HCT116 (cell line): ENCODE data around the gene NHLRC1. TPM values are rescaled to one million over a fixed set of nuclear protein-coding genes. Genes with fewer than 3 reads are reported as not detected.

Experiments
- ATAC-seq: fragments of 200-7000 bp; cut with Tn5 transposase; 2 replicates; pipeline ENCODE4 v1.9.1; 2020; ENCODE audit warnings: mild to moderate bottlenecking, moderate library complexity
- BruUV-seq: library from RNA; stranded (reverse); fragments of 400-500 nt; replicated peaks from 2 replicates; lab custom pipeline; 2021; lab: Mats Ljungman, UMichigan
- CTCF ChIA-PET: fragments of 300-600 bp; sonication (Branson Sonifier 250); formaldehyde crosslinking; loops from one replicate; lab custom pipeline; 2021; ENCODE audit warnings: antibody characterized with exemption; lab: Charles Lee
- POLR2A ChIA-PET: fragments of 300-600, 350-600 bp; sonication (Branson Sonifier 250); formaldehyde crosslinking; loops from one replicate; lab custom pipeline; 2021; ENCODE audit warnings: antibody characterized with exemption; lab: Charles Lee
- RAD21 ChIA-PET, 2 experiments: fragments of 300-600 bp; sonication (Branson Sonifier 250); formaldehyde crosslinking; loops; one replicate each; lab custom pipeline; 2023; ENCODE audit warnings: low total read pairs in 2 of 2; ENCODE audit not compliant: uncharacterized antibody in 2 of 2, unreplicated experiment in 2 of 2, low non-redundant PET in 1 of 2; lab: Charles Lee
- DNase-seq: peaks from one replicate; pipeline ENCODE4 v3.0.0-alpha.2; 2010; ENCODE audit warnings: low read depth, low spot score
- H2AFZ ChIP-seq: fragments of 200-600 bp; shearing (Covaris generic), sonication (generic); 2 replicates; pipeline ENCODE4 v1.6.1; 2017; ENCODE audit warnings: low read depth, mixed run types, mixed read lengths, antibody characterized with exemption, low read length; ENCODE audit not compliant: poor library complexity, severe bottlenecking
- H3K27ac ChIP-seq: 2 replicates; pipeline ENCODE4 v1.5.1; 2012; ENCODE audit warnings: low read depth, low read length
- H3K27me3 ChIP-seq: fragments of 200-600 bp; sonication (generic); 2 replicates; pipeline ENCODE4 v1.6.1; 2016; ENCODE audit warnings: mixed run types, low read length, mixed read lengths; ENCODE audit not compliant: insufficient read depth
- H3K36me3 ChIP-seq, 2 experiments: fragments of 200-500 bp in 1 of 2; fragments of 200-600 bp in 1 of 2; sonication (Bioruptor generic) in 1 of 2; sonication (generic) in 1 of 2; 2 replicates each; pipeline versions ENCODE4 v1.5.1 to v1.6.1; 2014 to 2016; ENCODE audit warnings: low read length in 2 of 2, inconsistent platforms in 1 of 2, mixed read lengths in 1 of 2, mixed run types in 1 of 2; ENCODE audit not compliant: insufficient read depth in 2 of 2, control insufficient read depth in 1 of 2
- H3K4me1 ChIP-seq, 2 experiments: fragments of 200-600 bp in 1 of 2; sonication (generic) in 1 of 2; 2 replicates each; pipeline versions ENCODE4 v1.5.1 to v1.6.1; 2012 to 2017; ENCODE audit warnings: low read length in 2 of 2, inconsistent platforms in 1 of 2, mild to moderate bottlenecking in 1 of 2, mixed read lengths in 1 of 2, mixed run types in 1 of 2, moderate library complexity in 1 of 2; ENCODE audit not compliant: insufficient read depth in 2 of 2, control insufficient read depth in 1 of 2
- H3K4me2 ChIP-seq: fragments of 200-600 bp; sonication (generic); 2 replicates; pipeline ENCODE4 v1.6.1; 2017; ENCODE audit warnings: mixed run types, low read length, mixed read lengths
- H3K4me3 ChIP-seq, 2 experiments: fragments of 200-600 bp in 1 of 2; sonication (generic) in 1 of 2; replicated peaks in 1 of 2; 2 replicates each; pipeline ENCODE4 v1.5.1; 2011 to 2016; ENCODE audit warnings: low read length in 2 of 2, control low read depth in 1 of 2, low read depth in 1 of 2, mild to moderate bottlenecking in 1 of 2, mixed read lengths in 1 of 2, mixed run types in 1 of 2
- H3K79me2 ChIP-seq: fragments of 200-600 bp; sonication (generic); 2 replicates; pipeline ENCODE4 v1.6.1; 2017; ENCODE audit warnings: mild to moderate bottlenecking, mixed run types, low read length, moderate library complexity, mixed read lengths; ENCODE audit not compliant: insufficient read depth
- H3K9ac ChIP-seq: fragments of 200-600 bp; sonication (generic); 2 replicates; pipeline ENCODE4 v1.6.1; 2016; ENCODE audit warnings: low read length, mixed read lengths
- H3K9me2 ChIP-seq: fragments of 200-600 bp; sonication (generic), shearing (Covaris generic); 2 replicates; pipeline ENCODE4 v1.6.1; 2017; ENCODE audit warnings: mixed run types, mild to moderate bottlenecking, moderate library complexity; ENCODE audit not compliant: insufficient read depth
- H3K9me3 ChIP-seq, 2 experiments: fragments of 200-500 bp in 1 of 2; fragments of 200-600 bp in 1 of 2; sonication (Bioruptor generic) in 1 of 2; sonication (generic) in 1 of 2; 2 replicates each; pipeline ENCODE4 v1.6.1; 2014 to 2017; ENCODE audit warnings: low read length in 2 of 2, mixed read lengths in 2 of 2, inconsistent platforms in 1 of 2, low read depth in 1 of 2, mild to moderate bottlenecking in 1 of 2, mixed run types in 1 of 2, moderate library complexity in 1 of 2; ENCODE audit not compliant: control insufficient read depth in 1 of 2, insufficient read depth in 1 of 2
- H4K20me1 ChIP-seq: fragments of 200-600 bp; sonication (generic), shearing (Covaris generic); 2 replicates; pipeline ENCODE4 v1.6.1; 2017; ENCODE audit warnings: mixed run types, mild to moderate bottlenecking, moderate library complexity; ENCODE audit not compliant: insufficient read depth
- CEBPB ChIP-seq: IDR thresholded peaks from 2 replicates; pipeline ENCODE4 v1.6.1; 2012; ENCODE audit warnings: low read depth
- EZH2phosphoT487 ChIP-seq: fragments of 200-600 bp; IDR thresholded peaks from 2 replicates; pipeline ENCODE4 v1.6.1; 2018; ENCODE audit warnings: antibody characterized with exemption, borderline replicate concordance
- FOSL1 ChIP-seq: IDR thresholded peaks from 2 replicates; pipeline ENCODE4 v1.6.1; 2012; ENCODE audit warnings: low read depth
- POLR2A ChIP-seq: IDR thresholded peaks from 2 replicates; pipeline ENCODE4 v1.7.0; 2011; ENCODE audit warnings: borderline replicate concordance; ENCODE audit not compliant: insufficient read depth, insufficient read length; ENCODE audit errors: extremely low read depth
- POLR2AphosphoS5 ChIP-seq: IDR thresholded peaks from 2 replicates; pipeline ENCODE4 v1.6.1; 2011; ENCODE audit warnings: mild to moderate bottlenecking, low read depth, low read length, moderate library complexity
- RAD21 ChIP-seq: IDR thresholded peaks from 2 replicates; pipeline ENCODE4 v1.6.1; 2012; ENCODE audit warnings: low read depth, mild to moderate bottlenecking
- SRF ChIP-seq: IDR thresholded peaks from 2 replicates; pipeline ENCODE4 v1.6.1; 2012; ENCODE audit warnings: low read depth
- TCF7L2 ChIP-seq: IDR thresholded peaks from 2 replicates; pipeline ENCODE4 v1.7.0; 2011; ENCODE audit warnings: borderline replicate concordance, inconsistent platforms; ENCODE audit not compliant: insufficient read depth, insufficient read length; ENCODE audit errors: extremely low read depth
- YY1 ChIP-seq: IDR thresholded peaks from 2 replicates; pipeline ENCODE4 v1.6.1; 2011; ENCODE audit warnings: low read length, low read depth, moderate library complexity, mild to moderate bottlenecking; ENCODE audit not compliant: insufficient replicate concordance; ENCODE audit errors: extremely low read depth
- ZNF274 ChIP-seq: fragments of 200-500 bp; sonication (Bioruptor generic); IDR thresholded peaks from 2 replicates; pipeline ENCODE4 v1.6.1; 2014; ENCODE audit warnings: mild to moderate bottlenecking, low read depth, low read length, inconsistent platforms
- intact Hi-C: fragments of 100-400 bp; cut with micrococcal nuclease; formaldehyde crosslinking; loops from 2 replicates; pipeline ENCODE4 v1.10.0; 2022
- total RNA-seq: library from RNA; stranded (reverse); gene quantifications from one replicate; pipeline ENCODE4 v1.2.1, GENCODE V29; 2021; ENCODE audit not compliant: unreplicated experiment
- TF ChIP-seq, protein P1 (sequence below): IDR thresholded peaks from 2 replicates; pipeline ENCODE4 v1.6.1; 2012

The NHLRC1 gene
- total RNA-seq, 1 experiment from 2014 or later = not detected

DNA sequence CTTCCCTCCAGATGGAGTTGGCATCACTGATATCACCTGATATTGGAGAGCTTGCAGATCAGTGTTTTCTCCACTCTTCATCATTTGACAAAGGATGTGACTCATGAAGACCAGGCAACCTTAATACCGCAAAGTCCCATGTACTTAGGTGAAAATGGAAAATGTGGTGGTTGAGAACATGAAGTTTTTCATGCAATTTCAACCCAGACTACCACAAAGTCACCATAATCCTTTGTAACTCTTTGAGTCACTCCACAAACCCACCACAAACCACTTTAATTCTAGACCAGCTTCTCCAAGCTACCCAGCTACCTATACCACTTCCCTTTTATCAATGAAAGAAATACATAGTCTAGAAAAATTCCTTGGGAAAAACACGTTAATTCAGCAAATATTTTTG lies 7.1 kb downstream of the NHLRC1 start:
- Histone ChIP-seq H3K79me2 (no peaks in the 10 kb centered on the region), H2AFZ (no peak overlapping the region), H4K20me1 (no peaks in the 10 kb centered on the region)
- ATAC-seq = no peak
- no peak for DNase-seq
- RAD21 ChIA-PET = no interaction called here
- TF ChIP-seq YY1 = no peak
- TF ChIP-seq TCF7L2 = no peak
- no peak for TF ChIP-seq EZH2phosphoT487
- TF ChIP-seq CEBPB = no peak
- TF ChIP-seq ZNF274 = no peak
- TF ChIP-seq POLR2A = no peak
- no peak for TF ChIP-seq RAD21
- TF ChIP-seq FOSL1 = no peak
- TF ChIP-seq, all 23 proteins: peak for 0
- H3K4me2 ChIP-seq = no peak overlapping the region
- no peaks in the 10 kb centered on the region for H3K9me3 ChIP-seq
- ChIA-PET CTCF (no interaction called here), POLR2A (no interaction called here)
- intact Hi-C loops = no loop called here
- H3K4me3 ChIP-seq = no peak overlapping the region
- no peaks in the 10 kb centered on the region for H3K27me3 ChIP-seq
- no peaks in the 10 kb centered on the region for H3K36me3 ChIP-seq
- H3K9ac ChIP-seq = no peak overlapping the region
- no TSS peak for BruUV-seq
- H3K4me1 ChIP-seq = peaks cover 0 to under 1% of the 10 kb centered on the region in 2 experiments; a peak in 1 of 4 replicates
- H3K9me2 ChIP-seq = no peaks in the 10 kb centered on the region
- H3K27ac ChIP-seq = no peak overlapping the region

DNA sequence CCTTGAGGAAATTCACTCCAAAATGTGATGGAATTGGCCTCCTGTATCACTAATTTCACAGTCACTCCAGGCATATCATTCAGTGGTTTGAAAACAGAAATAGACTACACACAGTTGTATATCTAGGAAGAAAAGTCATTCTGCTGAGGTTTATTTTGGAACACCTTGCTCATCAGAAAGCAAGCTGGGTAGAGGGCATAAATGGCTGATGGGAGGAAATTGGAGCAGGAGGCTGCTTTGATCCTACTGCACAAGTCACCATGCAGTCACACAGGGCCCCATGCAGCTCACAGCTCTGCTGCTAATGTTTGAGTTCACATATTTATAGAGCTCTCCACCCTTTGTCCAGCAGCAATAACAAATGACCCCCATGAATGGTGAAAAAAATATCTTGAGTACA lies 12.3 kb downstream of the NHLRC1 start:
- BruUV-seq = no TSS peak
- intact Hi-C loops = no loop called here
- Histone ChIP-seq H4K20me1 (no peaks in the 10 kb centered on the region), H2AFZ (no peak overlapping the region), H3K9me3 (0 out of 4 replicates have a peak, but pooled peaks cover 3% of the 10 kb centered on the region in 2 experiments), H3K4me2 (no peak overlapping the region), H3K9ac (no peak overlapping the region), H3K4me1 (peaks cover 0 to 4% of the 10 kb centered on the region in 2 experiments; a peak in 1 of 4 replicates), H3K4me3 (no peak overlapping the region), H3K27me3 (no peaks in the 10 kb centered on the region), H3K9me2 (no peaks in the 10 kb centered on the region), H3K79me2 (no peaks in the 10 kb centered on the region), H3K27ac (no peak overlapping the region), H3K36me3 (no peaks in the 10 kb centered on the region)
- ATAC-seq (no peak), DNase-seq (no peak)
- POLR2A ChIA-PET = no interaction called here
- CTCF ChIA-PET = no interaction called here
- TF ChIP-seq POLR2AphosphoS5 (no peak), TCF7L2 (peak; percentile 41), FOSL1 (no peak), SRF (no peak)
- TF ChIP-seq, protein P1, sequence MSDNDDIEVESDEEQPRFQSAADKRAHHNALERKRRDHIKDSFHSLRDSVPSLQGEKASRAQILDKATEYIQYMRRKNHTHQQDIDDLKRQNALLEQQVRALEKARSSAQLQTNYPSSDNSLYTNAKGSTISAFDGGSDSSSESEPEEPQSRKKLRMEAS = no peak
- RAD21 ChIA-PET = no interaction called here
